HepG2 (cell line): ENCODE measurements around the gene HSPA1L. TPM values are rescaled to one million over a fixed set of nuclear protein-coding genes. Genes with fewer than 3 reads are reported as not detected.

Source experiments
- CBX2 ChIP-seq, 2 experiments: fragments of 200-600 bp in 1 of 2; sonication (generic); formaldehyde crosslinking in 1 of 2; IDR thresholded peaks; 2 replicates each; pipeline versions ENCODE4 v1.7.0 to v1.8.1; 2018 to 2022; ENCODE audit warnings: low read depth in 2 of 2, low read length in 1 of 2, mild to moderate bottlenecking in 1 of 2, missing genetic modification reagents in 1 of 2
- DNMT1 ChIP-seq: sonication (generic); formaldehyde crosslinking; IDR thresholded peaks from 2 replicates; pipeline ENCODE4 v1.5.1; 2020; ENCODE audit warnings: mild to moderate bottlenecking, missing genetic modification reagents
- ERF ChIP-seq: IDR thresholded peaks from 2 replicates; pipeline ENCODE4 v1.6.1; 2018; ENCODE audit warnings: missing biosample characterization, missing genetic modification reagents
- GABPB1 ChIP-seq: IDR thresholded peaks from 2 replicates; pipeline ENCODE4 v1.6.1; 2016; ENCODE audit warnings: mild to moderate bottlenecking, missing genetic modification reagents, moderate library complexity, missing compliant biosample characterization
- LRRFIP1 ChIP-seq: sonication (generic); formaldehyde crosslinking; conservative IDR thresholded peaks from 2 replicates; pipeline ENCODE4 v1.4.0; 2020; ENCODE audit warnings: missing genetic modification reagents
- MXI1 ChIP-seq: IDR thresholded peaks from 3 replicates; pipeline ENCODE4 v1.6.1; 2012; ENCODE audit warnings: low read depth, low read length, inconsistent platforms, borderline replicate concordance
- NR2C2 ChIP-seq: sonication (generic); formaldehyde crosslinking; IDR thresholded peaks from 2 replicates; pipeline ENCODE4 v1.4.0; 2020; ENCODE audit warnings: missing genetic modification reagents, mild to moderate bottlenecking, moderate library complexity, borderline replicate concordance
- PITX1 ChIP-seq: sonication (generic); formaldehyde crosslinking; IDR thresholded peaks from 2 replicates; pipeline ENCODE4 v1.5.1; 2020; ENCODE audit warnings: mild to moderate bottlenecking, missing genetic modification reagents
- SOX13 ChIP-seq, 3 experiments: fragments of 450-650 bp in 1 of 3; sonication (generic) in 1 of 3; formaldehyde crosslinking in 1 of 3; IDR thresholded peaks in 2 of 3; conservative IDR thresholded peaks in 1 of 3; 2 replicates each; pipeline versions ENCODE4 v1.5.0 to v1.6.1; 2016 to 2020; ENCODE audit warnings: antibody characterized with exemption in 1 of 3, mild to moderate bottlenecking in 1 of 3, missing compliant biosample characterization in 1 of 3, missing genetic modification reagents in 1 of 3, moderate library complexity in 1 of 3
- ZNF207 ChIP-seq: fragments of 450-650 bp; IDR thresholded peaks from 2 replicates; pipeline ENCODE4 v1.6.1; 2016; ENCODE audit warnings: antibody characterized with exemption, borderline replicate concordance
- ZNF274 ChIP-seq: sonication (generic); formaldehyde crosslinking; IDR thresholded peaks from 2 replicates; pipeline ENCODE4 v1.5.1; 2020; ENCODE audit warnings: mild to moderate bottlenecking, missing genetic modification reagents
- ZNF281 ChIP-seq: sonication (generic); formaldehyde crosslinking; IDR thresholded peaks from 2 replicates; pipeline ENCODE4 v1.4.0; 2020; ENCODE audit warnings: missing genetic modification reagents, borderline replicate concordance
- ZNF549 ChIP-seq: sonication (generic); formaldehyde crosslinking; IDR thresholded peaks from 2 replicates; pipeline ENCODE4 v1.5.0; 2020; ENCODE audit warnings: missing genetic modification reagents
- ZNF558 ChIP-seq: sonication (generic); formaldehyde crosslinking; IDR thresholded peaks from 2 replicates; pipeline ENCODE4 v1.9.0; 2022; ENCODE audit warnings: mild to moderate bottlenecking, missing genetic modification reagents, borderline replicate concordance
- ZNF577 ChIP-seq: sonication (generic); formaldehyde crosslinking; IDR thresholded peaks from 2 replicates; pipeline ENCODE4 v1.4.0; 2020; ENCODE audit warnings: mild to moderate bottlenecking, low read depth, missing genetic modification reagents, borderline replicate concordance
- ZNF749 ChIP-seq: sonication (generic); formaldehyde crosslinking; IDR thresholded peaks from 2 replicates; pipeline ENCODE4 v1.8.0; 2022; ENCODE audit warnings: mild to moderate bottlenecking, missing genetic modification reagents, moderate library complexity, borderline replicate concordance
- ZNF780A ChIP-seq: sonication (generic); formaldehyde crosslinking; IDR thresholded peaks from 2 replicates; pipeline ENCODE4 v1.8.0; 2022; ENCODE audit warnings: mild to moderate bottlenecking, missing genetic modification reagents, moderate library complexity
- ZNF788 ChIP-seq: sonication (generic); formaldehyde crosslinking; IDR thresholded peaks from 2 replicates; pipeline ENCODE4 v1.5.0; 2020; ENCODE audit warnings: mild to moderate bottlenecking, missing genetic modification reagents, borderline replicate concordance
- ZSCAN25 ChIP-seq: sonication (generic); formaldehyde crosslinking; IDR thresholded peaks from 2 replicates; pipeline ENCODE4 v1.8.0; 2022; ENCODE audit warnings: mild to moderate bottlenecking, missing genetic modification reagents
- ZSCAN31 ChIP-seq: sonication (generic); formaldehyde crosslinking; IDR thresholded peaks from 2 replicates; pipeline ENCODE4 v1.5.0; 2020; ENCODE audit warnings: low read depth, mild to moderate bottlenecking, missing genetic modification reagents
- ZSCAN9 ChIP-seq: IDR thresholded peaks from 2 replicates; pipeline ENCODE4 v1.6.1; 2016; ENCODE audit warnings: borderline replicate concordance
- polyA plus RNA-seq, 8 experiments: library from polyadenylated mRNA; depleted of rRNA in 3 of 8; stranded (reverse) in 7 of 8; unstranded in 1 of 8; fragments of >200 nt; fragmentation: Illumina TruSeq in 4 of 8; extraction: Trizol in 4 of 8; gene quantifications; 2 replicates each; pipeline versions ENCODE4 v1.2.1 to v1.2.3, GENCODE V29; 2011 to 2016; ENCODE audit warnings: low read depth in 4 of 8, missing spikeins in 1 of 8, mixed read lengths in 1 of 8; ENCODE audit not compliant: insufficient read depth in 1 of 8
- total RNA-seq, 5 experiments: library from RNA; depleted of rRNA; stranded (reverse); fragments of >200 nt; fragmentation: Illumina TruSeq; extraction: Trizol; gene quantifications; 2 replicates each; pipeline ENCODE4 v1.2.3, GENCODE V29; 2016; ENCODE audit warnings: low read depth in 1 of 5

HSPA1L gene
- total and polyA plus RNA-seq, 2 of the 13 experiments (the other 11 are each of a cell fraction or from before 2014, with no cell fraction given) = 0.55 to 1.0 TPM

- TF ChIP-seq NR2C2 (CRISPR knock-in tag) (peak; percentile 84), ZNF577 (CRISPR knock-in tag) (no peak; the same call in 1 of the 2 replicates), CBX2 (IDR thresholded peaks at IDR 0.05; ENCODE audit: low read depth, low read length) (no peak), CBX2 (CRISPR knock-in tag; IDR thresholded peaks at IDR 0.05; ENCODE audit: low read depth) (no peak), ZNF281 (CRISPR knock-in tag) (peak; percentile 61; the same call in 1 of the 2 replicates), MXI1 (peak; percentile 42; the same call in 2 of the 3 replicates), ZNF788 (CRISPR knock-in tag) (peak; percentile 83; the same call in 1 of the 2 replicates), GABPB1 (peak; percentile 72), SOX13 (IDR thresholded peaks at IDR 0.05) (no peak), SOX13 (CRISPR knock-in tag; conservative IDR thresholded peaks at IDR 0.05 in 1 of 2, IDR thresholded peaks at IDR 0.05 in 1 of 2) (peak; percentile 34 to 74; a peak in 1 of 4 replicates), ZNF549 (CRISPR knock-in tag) (no peak), ZSCAN31 (CRISPR knock-in tag) (peak; percentile 49; the same call in 1 of the 2 replicates), ERF (CRISPR knock-in tag) (peak; percentile 79), ZNF749 (CRISPR knock-in tag) (0 out of 2 replicates have a peak, but pooled peaks have one; percentile 42), ZNF558 (peak; percentile 84; the same call in 1 of the 2 replicates), LRRFIP1 (0 out of 2 replicates have a peak, but pooled peaks have one; percentile 39), ZSCAN9 (CRISPR knock-in tag) (0 out of 2 replicates have a peak, but pooled peaks have one; percentile 48), ZNF274 (CRISPR knock-in tag) (peak; percentile 79), PITX1 (CRISPR knock-in tag) (peak; percentile 71; the same call in 1 of the 2 replicates), ZSCAN25 (CRISPR knock-in tag) (no peak; the same call in 1 of the 2 replicates), ZNF207 (no peak), ZNF780A (CRISPR knock-in tag) (peak; percentile 40; the same call in 1 of the 2 replicates), DNMT1 (CRISPR knock-in tag) (no peak; the same call in 1 of the 2 replicates)
Observed at GRCh38 chr6:31834367-31835250, 19.5 kb upstream of the HSPA1L start (continued).
